ENCODE results near the gene VTI1A. TPM values are rescaled to one million over a fixed set of nuclear protein-coding genes. Genes with fewer than 3 reads are reported as not detected.

The VTI1A gene
- total RNA-seq, 6 donors from 2014 or later, result 29.5 to 247 (median 43.0) TPM

- WGBS, 2 donors, result 96 to 98% methylated on average over 4 of the region's 4 CpGs
- no peaks in the 10 kb centered on the region for H3K4me1 ChIP-seq
- H3K9me3 ChIP-seq, result peaks cover 0 to 1% (median 0%) of the 10 kb centered on the region in 4 donors
- H3K27me3 ChIP-seq, result no peaks in the 10 kb centered on the region
- ATAC-seq (ENCODE audit: low FRiP score in 2 of 2) (no peak), DNase-seq (no peak)
- no peaks in the 10 kb centered on the region for H3K36me3 ChIP-seq
- H3K27ac ChIP-seq, result no peak overlapping the region
- no peak overlapping the region for H3K4me3 ChIP-seq
- TF ChIP-seq CTCF (IDR thresholded peaks at IDR 0.05), result no peak
- no peak for TF ChIP-seq POLR2A (IDR thresholded peaks at IDR 0.05)
- no peak for TF ChIP-seq POLR2AphosphoS5 (IDR thresholded peaks at IDR 0.05)
- TF ChIP-seq EP300 (IDR thresholded peaks at IDR 0.05), result no peak
These were observed 347.2 kb downstream of the VTI1A start for GRCh38 chr10:112794201-112794600.

GRCh38 chr10:112795067-112795466, 348.1 kb downstream of the VTI1A start:
- H3K27me3 ChIP-seq, result no peaks in the 10 kb centered on the region
- WGBS, 2 donors, result 86 to 96% methylated on average over 2 of the region's 2 CpGs
- TF ChIP-seq POLR2A (IDR thresholded peaks at IDR 0.05), result no peak
- TF ChIP-seq POLR2AphosphoS5 (IDR thresholded peaks at IDR 0.05), result no peak
- TF ChIP-seq CTCF (IDR thresholded peaks at IDR 0.05), result no peak
- TF ChIP-seq EP300 (IDR thresholded peaks at IDR 0.05), result no peak
- no peak for DNase-seq
- H3K9me3 ChIP-seq, result no peaks in the 10 kb centered on the region
- H3K27ac ChIP-seq, result no peak overlapping the region
- no peak for ATAC-seq (ENCODE audit: low FRiP score in 2 of 2)
- no peak overlapping the region for H3K4me3 ChIP-seq
- H3K4me1 ChIP-seq, result no peaks in the 10 kb centered on the region
- no peaks in the 10 kb centered on the region for H3K36me3 ChIP-seq

- Histone ChIP-seq H3K4me1 (peaks cover 0 to under 1% (median 0%) of the 10 kb centered on the region in 4 donors), H3K27ac (no peak overlapping the region), H3K27me3 (no peaks in the 10 kb centered on the region), H3K9me3 (no peaks in the 10 kb centered on the region), H3K36me3 (no peaks in the 10 kb centered on the region), H3K4me3 (no peak overlapping the region)
- TF ChIP-seq POLR2AphosphoS5 (IDR thresholded peaks at IDR 0.05) (no peak), EP300 (IDR thresholded peaks at IDR 0.05) (no peak), CTCF (IDR thresholded peaks at IDR 0.05) (no peak), POLR2A (IDR thresholded peaks at IDR 0.05) (no peak)
- WGBS, 2 donors, result 94 to 95% methylated on average over 8 of the region's 8 CpGs
- no peak for DNase-seq
- no peak for ATAC-seq (ENCODE audit: low FRiP score in 2 of 2)
These were observed 350.2 kb downstream of the VTI1A start for GRCh38 chr10:112797197-112797596.

- Histone ChIP-seq H3K4me1 (peaks cover 0 to 4% (median 0%) of the 10 kb centered on the region in 4 donors), H3K9me3 (no peaks in the 10 kb centered on the region), H3K4me3 (no peak overlapping the region), H3K27ac (no peak overlapping the region), H3K36me3 (no peaks in the 10 kb centered on the region), H3K27me3 (no peaks in the 10 kb centered on the region)
- TF ChIP-seq EP300 (IDR thresholded peaks at IDR 0.05) (no peak), CTCF (IDR thresholded peaks at IDR 0.05) (no peak), POLR2A (IDR thresholded peaks at IDR 0.05) (no peak), POLR2AphosphoS5 (IDR thresholded peaks at IDR 0.05) (no peak)
- WGBS, 2 donors, result 90 to 94% methylated on average over 4 to 9 of the region's 9 CpGs
- ATAC-seq (ENCODE audit: low FRiP score in 2 of 2) (no peak), DNase-seq (no peak)
These were observed 350.8 kb downstream of the VTI1A start for GRCh38 chr10:112797855-112798254.

- ATAC-seq (ENCODE audit: low FRiP score in 2 of 2) (no peak), DNase-seq (no peak)
- H3K27ac ChIP-seq, result no peak overlapping the region
- TF ChIP-seq EP300 (IDR thresholded peaks at IDR 0.05) (no peak), POLR2AphosphoS5 (IDR thresholded peaks at IDR 0.05) (no peak), CTCF (IDR thresholded peaks at IDR 0.05) (no peak), POLR2A (IDR thresholded peaks at IDR 0.05) (no peak)
- no peak overlapping the region for H3K4me3 ChIP-seq
- peaks cover 0 to 4% (median 1%) of the 10 kb centered on the region in 4 donors for H3K4me1 ChIP-seq
- H3K36me3 ChIP-seq, result no peaks in the 10 kb centered on the region
- no peaks in the 10 kb centered on the region for H3K27me3 ChIP-seq
- H3K9me3 ChIP-seq, result no peaks in the 10 kb centered on the region
- 80 to 100% methylated on average over 5 of the region's 5 CpGs for WGBS, 2 donors
These were observed 352.0 kb downstream of the VTI1A start for GRCh38 chr10:112799038-112799437.

All from upper lobe of left lung (tissue), 6 donors.